DMS114 treated with DMSO at 0.1 percent for 48 hours (cell line): ENCODE results near the gene PCSK6.

Experiments
- DNase-seq: peaks from one replicate; lab custom pipeline; 2025; ENCODE audit not compliant: unreplicated experiment; lab: John Stamatoyannopoulos, UW

Gene PCSK6

DNA sequence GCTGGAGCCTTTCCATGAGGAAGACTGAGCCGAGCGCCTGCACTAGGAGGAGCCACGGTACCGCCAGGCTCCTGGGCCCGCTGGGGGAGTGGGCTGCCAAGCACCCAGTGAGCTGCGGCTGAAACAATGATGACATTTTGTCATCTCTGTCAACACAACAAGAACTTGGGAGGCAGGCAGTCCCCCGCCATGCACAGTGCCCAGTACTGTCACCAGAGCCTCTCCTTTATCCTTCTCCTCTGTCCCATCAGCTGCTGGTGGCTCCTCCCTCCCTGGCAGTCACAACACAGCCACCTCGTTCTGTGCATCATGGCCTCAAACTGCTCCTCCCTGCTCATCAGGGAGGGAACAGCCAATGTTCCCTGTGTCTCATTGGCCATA lies 34.0 kb upstream of the PCSK6 start:
- no peak for DNase-seq

DNA sequence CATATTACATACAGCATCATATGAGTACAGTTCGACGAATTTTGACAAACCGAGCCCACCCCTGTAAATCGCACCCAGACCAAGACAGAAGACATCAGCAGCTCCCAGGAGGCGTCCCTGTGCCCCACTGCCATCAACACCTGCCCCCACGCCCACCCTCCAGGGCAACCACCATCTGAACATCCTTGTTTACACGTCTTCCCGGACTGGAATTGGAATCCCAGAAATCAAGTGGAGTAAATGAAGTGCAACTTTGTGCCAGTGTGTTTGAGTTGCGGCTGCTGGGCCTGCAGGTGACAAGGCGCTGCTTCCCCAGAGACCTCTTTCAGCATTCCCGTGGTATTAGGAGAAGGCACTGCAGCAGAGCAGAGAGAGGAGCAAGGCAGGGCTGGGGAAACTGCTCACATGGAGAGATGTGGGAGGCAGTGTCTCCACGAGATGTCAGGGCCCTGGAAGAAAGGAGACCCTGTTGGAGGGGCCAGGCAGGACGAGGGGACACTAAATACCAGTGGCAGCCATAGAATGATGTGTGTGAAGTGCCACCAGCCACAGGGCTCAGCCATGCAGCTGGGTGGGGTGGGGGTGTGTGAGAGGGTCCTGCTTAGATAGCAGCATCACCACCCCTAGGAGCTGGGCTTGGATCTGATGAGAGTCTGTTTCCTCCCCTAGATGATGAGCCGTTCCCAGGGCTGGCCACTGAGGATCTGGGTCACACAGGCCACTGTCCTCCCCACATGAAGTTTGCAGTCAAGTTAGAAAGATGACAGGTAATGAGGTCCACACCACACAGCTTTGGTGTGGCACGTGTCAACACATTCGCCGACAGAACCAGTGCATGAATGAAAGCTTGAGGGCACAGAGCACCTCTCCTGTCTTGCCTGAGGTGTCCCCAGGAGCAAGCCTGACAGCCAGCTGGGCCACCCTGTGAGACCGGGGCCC lies 33.4 kb upstream of the PCSK6 start:
- DNase-seq, result no peak

DNA sequence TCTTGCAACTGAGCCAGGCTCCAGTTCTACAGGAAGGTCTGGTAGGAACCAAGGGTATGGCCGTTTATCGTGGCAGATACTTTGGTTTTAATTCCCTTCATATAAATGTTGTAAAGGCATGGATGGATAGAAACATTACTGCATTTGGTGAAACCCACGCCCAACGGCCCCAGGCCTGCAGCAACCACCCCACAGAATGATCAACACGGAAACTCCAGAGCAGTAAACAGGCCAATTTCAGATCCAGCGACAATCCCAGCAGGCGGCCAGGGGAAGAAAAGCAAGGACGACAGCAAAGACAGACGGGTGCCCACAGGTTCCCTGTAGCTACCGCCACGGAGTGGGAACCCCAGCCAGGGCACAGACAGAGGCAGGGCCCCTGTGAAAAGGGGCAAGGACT lies 32.6 kb upstream of the PCSK6 start:
- DNase-seq, result no peak

DNA sequence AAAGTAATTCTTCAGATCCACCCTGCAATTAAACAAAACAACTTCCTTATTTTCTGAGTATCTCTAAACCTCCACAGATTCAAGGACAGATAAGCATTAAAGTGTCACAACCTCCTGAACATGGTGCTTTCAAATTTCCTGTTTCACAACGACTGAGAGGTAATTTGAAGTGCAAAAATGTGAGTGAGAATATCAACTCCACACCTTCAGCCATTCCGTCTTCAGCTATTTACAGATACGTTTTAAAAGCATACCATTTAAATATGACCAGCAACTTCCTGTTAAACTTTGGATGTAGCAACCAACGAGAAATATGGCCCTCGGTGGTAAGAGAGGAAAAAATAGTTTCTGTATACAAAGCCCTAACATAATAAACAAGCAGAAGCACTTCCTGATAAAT lies 32.1 kb upstream of the PCSK6 start:
- DNase-seq, result no peak

DNA sequence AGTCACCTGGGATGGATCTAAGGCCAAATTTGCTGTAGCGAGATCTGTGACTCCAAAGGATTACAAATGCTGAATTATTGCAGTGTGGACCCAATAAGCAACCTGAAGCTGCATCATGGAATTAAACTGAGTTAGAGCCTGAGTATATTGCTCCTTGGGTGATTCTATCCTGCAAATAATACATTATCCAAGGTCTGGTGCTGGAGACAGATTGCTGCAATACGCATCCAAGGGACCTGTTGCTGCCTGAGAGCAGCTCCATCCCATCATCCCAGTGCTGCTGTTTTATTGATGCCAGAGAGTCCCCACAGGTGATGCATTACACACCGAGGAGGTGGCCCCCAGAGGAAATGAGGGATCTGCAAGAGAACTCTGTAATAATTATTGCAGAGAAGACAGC lies 31.6 kb upstream of the PCSK6 start:
- DNase-seq, result no peak

DNA sequence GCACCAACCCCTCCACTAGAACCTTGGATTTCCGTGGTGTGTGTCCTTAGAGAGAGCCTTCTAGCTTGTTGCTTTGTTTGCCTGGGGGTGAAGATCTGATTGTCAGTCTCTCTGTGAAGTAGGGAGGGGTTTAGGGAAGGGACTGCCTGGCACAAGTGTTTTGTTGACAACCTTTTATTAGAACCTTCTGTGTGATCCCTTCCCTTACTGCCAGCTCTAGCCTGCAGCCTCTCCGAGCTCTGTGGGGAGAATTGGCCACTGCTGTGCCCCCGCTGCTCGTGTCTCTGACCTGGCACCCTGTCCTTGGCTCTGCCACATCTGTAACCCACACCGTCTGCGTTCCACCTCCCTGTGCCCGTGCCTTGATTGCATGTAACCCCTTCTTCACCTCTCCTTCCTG lies 30.9 kb upstream of the PCSK6 start:
- no peak for DNase-seq

DNA sequence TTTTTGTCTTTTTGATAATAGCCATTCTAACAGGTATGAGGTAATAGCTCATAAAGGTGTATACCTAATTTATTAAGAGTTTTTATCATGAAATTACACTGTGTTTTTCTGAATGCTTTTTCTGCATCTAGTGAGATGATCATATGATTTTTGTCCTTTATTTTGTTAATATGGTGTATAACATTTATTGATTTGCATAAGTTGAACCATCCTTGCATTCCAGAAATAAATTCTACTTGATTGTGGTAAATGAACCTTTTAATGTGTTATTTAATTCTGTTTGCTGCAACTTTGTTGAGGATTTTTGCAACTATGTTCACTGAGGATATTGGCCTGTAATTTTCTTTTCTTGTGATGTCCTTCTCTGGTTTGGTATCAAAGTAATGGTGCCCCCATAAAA lies 28.0 kb upstream of the PCSK6 start:
- DNase-seq, result no peak

DNA sequence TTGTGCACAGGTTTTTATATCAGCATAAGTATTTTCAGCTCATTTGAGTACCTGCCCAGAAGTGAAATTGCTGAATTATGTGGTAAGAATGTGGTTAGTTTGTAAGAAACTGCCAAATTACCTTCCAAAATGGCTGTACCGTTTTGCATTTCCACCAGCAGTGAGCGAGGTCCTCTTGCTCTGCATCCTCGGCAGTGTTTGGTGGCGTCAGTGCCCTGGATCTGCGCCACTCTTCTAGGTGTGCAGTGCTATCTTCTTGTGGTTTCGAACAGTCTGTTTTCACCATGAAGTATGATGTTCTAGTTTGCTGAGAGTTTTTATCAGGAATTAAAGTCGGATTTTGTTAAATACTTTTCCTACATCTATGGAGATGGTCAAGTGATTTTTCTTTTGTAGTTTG lies 24.8 kb upstream of the PCSK6 start:
- no peak for DNase-seq

DNA sequence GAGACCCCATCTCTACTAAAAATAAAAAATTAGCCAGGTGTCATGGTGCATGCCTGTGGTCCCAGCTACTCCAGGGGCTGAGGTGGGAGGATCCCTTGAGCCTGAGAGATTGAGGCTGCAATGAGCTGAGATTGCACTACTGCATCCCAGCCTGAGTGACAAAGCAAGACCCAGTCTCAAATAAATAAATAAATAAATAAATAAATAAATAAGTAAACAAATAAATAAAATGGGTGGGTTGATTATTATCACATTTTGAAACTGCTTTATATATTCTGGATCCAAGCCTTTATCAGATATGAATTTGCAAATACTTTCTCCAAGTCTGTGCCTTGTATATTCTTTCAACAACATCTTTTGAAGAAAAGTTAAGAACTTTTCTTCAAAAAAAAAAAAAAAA lies 22.2 kb upstream of the PCSK6 start:
- no peak for DNase-seq

DNA sequence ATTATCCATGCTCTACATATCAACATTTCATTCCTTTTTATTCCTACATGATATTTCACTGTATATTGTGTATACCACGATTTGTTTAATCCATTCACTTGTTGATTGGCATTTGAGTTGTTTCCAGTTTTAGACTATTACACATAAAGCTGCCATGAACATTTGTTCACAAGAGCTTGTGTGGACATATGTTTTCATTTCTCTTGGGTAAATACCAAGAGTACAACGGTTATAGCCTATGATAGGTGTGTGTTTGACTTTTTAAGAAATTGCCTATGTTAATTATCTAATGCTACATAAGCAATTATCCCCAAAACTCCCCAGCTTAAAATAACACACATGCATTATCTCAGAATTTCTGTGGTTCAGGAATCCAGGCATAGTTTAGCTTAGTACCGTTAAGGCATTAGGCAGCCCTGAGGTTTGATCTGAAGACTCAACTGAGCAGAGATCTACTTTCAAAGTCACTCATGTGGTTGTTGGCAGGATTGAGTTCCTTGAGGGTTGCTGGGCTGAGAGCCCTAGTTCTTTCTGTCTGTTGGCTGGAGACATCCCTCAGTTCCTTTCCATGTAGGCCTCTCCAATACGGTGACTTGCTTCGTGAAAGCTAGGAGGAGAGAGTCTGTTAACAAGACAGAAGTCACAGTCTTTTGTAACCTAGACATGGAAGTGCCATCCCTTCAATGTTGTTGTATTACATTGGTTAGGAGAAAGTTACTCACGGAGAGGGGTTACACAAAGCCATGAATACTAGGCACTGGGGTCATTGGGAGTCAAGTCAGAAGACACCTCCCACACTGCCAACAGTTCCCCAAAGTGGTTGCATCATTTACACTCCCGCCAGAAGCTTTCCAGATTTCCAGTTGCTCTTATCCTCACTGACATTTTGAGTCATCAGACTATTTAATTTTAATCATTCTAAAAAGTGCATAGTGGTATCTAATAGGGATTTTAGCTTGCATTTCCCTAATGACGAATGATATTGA lies 21.0 kb upstream of the PCSK6 start:
- DNase-seq, result no peak

DNA sequence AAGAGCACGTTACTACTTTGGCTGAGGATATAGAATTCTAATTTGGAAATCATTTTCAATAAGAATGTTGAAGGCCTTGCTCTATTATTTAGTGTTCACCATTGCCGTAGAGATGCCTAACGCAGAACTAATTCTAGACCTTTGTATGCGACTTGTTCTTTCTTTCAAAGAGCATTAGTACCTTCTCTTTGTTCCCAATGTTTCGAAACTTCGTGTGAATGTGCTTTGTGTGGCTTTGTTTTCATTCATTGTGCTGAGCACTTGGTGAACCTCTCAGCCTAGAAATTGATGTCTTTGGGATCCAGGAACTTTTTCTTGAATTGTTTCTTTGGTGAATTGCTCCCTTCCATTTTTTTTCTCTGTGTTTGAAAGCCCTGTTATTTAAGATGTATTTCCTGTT lies 19.8 kb upstream of the PCSK6 start:
- no peak for DNase-seq

DNA sequence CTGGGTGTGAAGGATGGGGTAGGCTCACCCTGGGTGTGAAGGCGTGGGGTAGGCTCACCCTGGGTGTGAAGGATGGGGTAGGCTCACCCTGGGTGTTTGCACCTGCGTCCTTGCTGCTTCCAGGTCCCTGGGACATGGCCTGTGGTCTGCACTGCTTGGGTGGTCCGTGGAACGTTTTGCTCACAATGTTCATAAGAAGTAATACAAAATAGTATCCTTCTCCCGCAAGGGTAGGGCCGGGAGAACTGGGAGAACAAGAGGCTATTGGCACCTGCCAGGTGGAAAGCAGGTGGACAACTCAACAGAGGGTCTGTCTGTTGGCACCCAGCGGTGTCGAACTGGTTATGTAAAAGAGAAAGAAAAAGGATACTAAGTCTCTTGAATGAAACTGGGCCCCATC lies 17.0 kb upstream of the PCSK6 start:
- DNase-seq, result no peak

DNA sequence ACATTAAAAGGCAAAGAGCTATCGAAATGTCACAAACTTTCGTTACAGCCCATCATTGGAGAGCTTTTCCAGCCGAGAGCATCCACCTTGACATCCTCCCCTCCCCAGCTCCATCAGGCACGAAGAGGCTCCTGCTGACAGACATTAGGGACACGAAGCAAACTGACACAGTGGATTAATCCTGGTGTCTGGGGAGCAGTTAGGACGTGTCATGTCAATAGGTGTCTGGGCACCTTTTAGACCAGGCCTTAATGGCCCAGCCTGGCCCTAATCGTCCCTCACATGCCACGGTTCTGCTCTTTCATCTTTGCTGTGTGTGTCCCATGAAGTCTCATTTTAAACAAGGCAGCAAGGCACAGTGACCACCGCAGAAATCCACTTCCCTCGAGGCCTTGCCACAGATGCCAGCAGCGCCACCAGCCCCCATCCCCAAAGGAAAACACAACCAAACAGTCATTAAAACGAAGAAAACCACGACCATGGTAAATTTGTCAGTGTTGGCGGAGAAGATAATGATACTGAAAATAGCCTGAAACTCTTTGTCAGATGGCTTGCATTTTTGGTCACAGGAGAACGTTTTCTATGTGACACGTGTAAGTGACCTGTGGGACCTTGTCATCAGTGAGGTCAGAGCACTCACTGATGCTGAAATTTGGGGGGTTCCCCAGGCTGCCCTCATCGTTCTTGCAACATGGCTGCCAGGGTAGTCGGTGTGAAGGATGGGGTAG lies 16.3 kb upstream of the PCSK6 start:
- no peak for DNase-seq

DNA sequence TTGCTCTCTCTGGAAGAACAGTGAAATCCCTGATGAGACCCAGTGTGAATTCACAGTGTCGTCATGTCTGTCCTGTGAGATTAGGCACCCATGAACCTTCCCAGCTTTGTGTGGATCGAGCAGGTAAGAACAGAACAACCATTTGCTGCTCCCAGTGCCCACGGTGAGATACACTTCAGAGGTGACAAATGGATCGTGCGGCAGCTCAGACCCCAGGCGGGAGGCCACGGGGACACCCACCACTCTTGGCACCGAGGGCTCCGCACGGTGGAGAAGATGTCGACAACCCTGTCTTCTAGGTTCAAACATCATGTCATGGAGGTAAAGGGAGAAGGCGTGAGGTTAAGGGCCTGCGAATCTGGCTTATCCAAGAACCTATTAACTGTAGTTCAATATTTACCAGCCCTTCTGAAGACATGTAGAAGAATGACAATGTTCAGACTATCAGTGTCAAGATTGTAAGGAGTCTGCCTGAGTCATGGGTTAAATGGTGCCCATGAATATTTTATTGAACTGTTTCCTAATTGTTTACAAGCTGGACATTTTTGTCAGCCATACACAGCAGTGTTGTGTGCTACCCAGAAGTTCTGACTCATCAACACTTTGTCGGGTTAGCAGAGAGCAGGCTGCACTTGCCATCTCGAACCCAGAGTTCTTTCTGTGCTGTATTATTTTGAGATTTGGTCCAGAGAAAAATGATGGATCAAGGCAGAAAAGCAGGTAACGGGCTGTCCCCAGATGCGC lies 15.5 kb upstream of the PCSK6 start:
- no peak for DNase-seq

DNA sequence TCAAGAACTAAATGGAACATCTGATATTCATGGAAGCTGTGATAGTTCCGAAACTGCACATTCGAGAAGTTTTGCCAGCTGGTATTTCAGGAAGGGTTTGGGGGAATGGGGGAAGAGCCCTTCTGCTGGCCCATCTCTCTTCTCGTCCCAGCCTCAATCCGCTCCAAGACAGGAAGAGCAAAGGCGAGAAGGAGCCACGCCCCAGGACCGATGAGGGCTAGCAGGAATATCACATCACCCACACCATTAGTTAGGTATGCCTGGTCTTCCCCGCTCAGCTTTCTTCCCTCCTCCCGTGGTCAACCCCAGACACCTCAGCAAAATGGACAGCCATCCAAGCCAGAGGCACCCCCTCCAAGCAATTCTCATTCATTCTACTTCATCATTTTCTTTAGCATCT lies 14.9 kb upstream of the PCSK6 start:
- no peak for DNase-seq

DNA sequence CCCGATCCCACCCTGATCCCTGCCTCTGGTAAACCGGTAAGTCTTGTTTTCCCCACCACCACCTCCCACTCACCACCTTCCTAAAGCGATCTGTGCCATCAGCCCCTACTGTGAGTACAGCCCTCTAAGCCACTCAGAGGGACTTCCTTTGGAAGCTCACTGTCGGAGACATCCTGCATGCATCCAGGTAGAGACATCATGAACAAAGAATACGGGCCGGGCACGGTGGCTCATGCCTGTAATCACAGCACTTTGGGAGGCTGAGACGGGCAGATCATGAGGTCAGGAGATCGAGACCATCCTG lies 13.7 kb upstream of the PCSK6 start:
- DNase-seq, result no peak

DNA sequence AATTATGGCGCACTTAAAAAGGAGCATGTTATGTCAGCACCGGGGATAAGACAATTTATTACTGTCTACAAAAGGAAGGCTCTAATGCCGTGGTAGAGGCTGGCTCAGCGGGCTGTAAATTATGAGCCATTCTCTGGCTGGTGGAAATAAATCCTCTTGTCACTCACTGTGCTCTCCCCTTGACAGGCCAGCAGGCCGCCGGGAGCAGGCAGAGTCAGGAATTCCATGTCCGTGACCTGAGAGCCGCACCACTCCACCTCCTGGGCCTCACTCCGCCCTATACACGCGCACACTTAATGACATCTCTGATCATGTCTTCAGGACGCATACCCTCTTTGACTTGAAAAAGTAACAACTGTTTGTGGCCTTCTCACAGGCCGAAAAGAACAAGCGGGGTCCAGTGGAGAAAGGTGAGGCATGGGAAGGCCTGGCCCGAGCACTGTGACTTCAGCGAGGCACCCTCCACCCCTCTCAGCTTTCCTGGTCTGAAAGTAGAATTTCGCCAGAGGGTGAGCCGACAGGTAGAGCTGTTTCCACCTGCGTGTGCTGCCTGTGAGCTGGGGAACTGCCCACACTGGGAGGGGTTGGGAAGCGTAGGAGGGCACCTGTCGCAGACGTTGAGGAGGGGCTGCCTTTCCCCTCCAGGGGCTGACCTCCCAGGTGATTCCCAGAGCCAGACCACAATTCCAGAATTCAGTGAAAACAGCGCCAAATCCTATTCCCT lies 13.2 kb upstream of the PCSK6 start:
- DNase-seq, result no peak

DNA sequence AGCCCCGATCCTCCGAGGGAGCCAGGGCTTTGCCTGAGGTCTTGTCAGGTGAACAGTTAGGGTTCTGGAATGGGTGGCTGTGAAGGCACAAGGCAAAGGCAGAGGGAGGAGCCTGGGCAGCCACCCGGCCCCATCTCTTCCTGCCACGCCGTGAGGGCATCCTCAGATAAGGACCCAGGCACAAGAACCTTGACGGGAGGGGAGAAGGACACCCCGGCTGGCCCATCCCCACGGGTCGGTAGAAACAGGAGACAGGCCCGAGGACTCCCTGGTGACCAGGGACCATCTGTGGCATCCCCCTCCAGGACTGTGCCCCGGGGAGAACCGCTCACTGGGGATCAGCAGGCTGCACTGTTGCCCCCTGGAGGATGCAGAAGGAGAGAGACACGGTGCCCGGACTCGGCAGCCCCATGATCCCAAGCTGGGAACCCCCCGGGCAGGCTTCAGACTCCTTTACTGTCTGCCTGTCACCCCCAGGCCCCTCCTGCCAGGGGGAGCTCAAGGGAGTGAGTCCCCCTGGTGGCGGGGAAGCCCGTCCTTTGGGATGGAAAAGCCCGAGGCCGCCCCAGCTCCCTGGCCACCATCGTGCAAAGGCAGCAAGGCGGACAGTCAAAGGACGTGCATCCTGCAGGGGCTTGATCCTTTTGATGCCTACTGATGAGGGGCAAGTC lies 12.3 kb upstream of the PCSK6 start:
- no peak for DNase-seq

DNA sequence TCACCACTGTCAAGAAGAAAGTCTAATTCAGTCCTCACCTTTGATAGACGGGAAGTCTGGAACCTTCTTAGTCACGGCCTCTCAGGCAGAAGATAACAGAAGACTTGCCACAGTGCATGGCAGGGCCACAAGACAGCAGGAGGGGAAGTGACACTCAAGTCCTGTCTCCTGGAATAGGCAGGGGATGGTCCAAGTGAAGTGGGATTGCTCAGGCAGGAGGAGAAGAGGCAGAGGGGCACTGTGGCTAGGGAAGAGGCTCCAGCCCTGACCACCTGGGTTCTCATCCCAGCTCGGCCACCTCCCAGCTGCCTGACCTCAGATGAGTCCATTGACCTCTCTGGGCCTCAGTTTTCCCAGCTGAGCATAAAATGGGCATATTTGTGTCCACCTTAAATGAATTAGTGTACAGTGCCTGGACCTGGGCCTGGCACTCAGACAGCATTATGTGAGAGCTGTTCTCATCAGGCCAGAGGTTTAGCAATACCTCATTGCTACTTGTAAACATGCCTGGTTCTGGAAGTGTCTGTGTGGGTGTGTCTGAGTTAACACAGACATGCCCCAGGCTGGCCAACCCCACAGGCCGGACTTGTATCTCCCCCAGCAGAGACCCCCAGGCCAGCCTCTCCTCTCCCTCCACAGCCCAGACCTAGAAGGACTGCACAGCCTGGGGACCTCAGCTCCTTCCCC lies 11.5 kb upstream of the PCSK6 start:
- no peak for DNase-seq
